SK-N-MC (cell line): Measurements from ENCODE around the gene NOXA1.

Experiments
- EZH2 ChIP-seq: fragments of 200-600 bp; sonication (generic); IDR thresholded peaks from one replicate; pipeline ENCODE4 v1.6.1; 2017; ENCODE audit warnings: antibody characterized with exemption
- POLR2AphosphoS5 ChIP-seq: IDR thresholded peaks from 2 replicates; pipeline ENCODE4 v1.6.1; 2012; ENCODE audit warnings: mild to moderate bottlenecking, low read depth, low read length, borderline replicate concordance

GRCh38 chr9:137446851-137447471, 23.8 kb downstream of the NOXA1 start:
- no peak for TF ChIP-seq EZH2
- no peak; the same call in 1 of the 2 replicates for TF ChIP-seq POLR2AphosphoS5
